HL-60 (cell line): ENCODE results near the gene MDM4.

ENCODE experiments used
- DNase-seq, 2 experiments: peaks; one replicate each; pipeline ENCODE4 v3.0.0-alpha.2; 2010 to 2020; ENCODE audit warnings: low read depth in 1 of 2, low spot score in 1 of 2
- H3K27ac ChIP-seq: fragments of 250-450 bp; sonication (Bioruptor Pico); replicated peaks from 2 replicates; pipeline ENCODE4 v1.5.1; 2020; ENCODE audit warnings: mild to moderate bottlenecking, moderate library complexity
- H3K27me3 ChIP-seq: fragments of 250-450 bp; sonication (Bioruptor Pico); 2 replicates; pipeline ENCODE4 v1.5.1; 2021; ENCODE audit warnings: mild to moderate bottlenecking, moderate library complexity; ENCODE audit not compliant: insufficient read depth, poor library complexity, severe bottlenecking
- H3K4me3 ChIP-seq: replicated peaks from 2 replicates; pipeline ENCODE4 v1.5.1; 2011; ENCODE audit warnings: mild to moderate bottlenecking, control low read depth, low read length; ENCODE audit not compliant: insufficient read depth
- CTCF ChIP-seq: IDR thresholded peaks from one replicate; pipeline ENCODE4 v1.5.1; 2011; ENCODE audit warnings: low read length, control low read depth, inconsistent platforms; ENCODE audit not compliant: insufficient read depth
- GABPA ChIP-seq: IDR thresholded peaks from 2 replicates; pipeline ENCODE4 v1.6.1; 2012; ENCODE audit warnings: low read depth
- POLR2AphosphoS5 ChIP-seq: IDR thresholded peaks from 2 replicates; pipeline ENCODE4 v1.6.1; 2012; ENCODE audit warnings: low read depth
- REST ChIP-seq: IDR thresholded peaks from 2 replicates; pipeline ENCODE4 v1.6.1; 2012; ENCODE audit warnings: low read depth; ENCODE audit not compliant: insufficient replicate concordance
- SPI1 ChIP-seq: IDR thresholded peaks from 2 replicates; pipeline ENCODE4 v1.6.1; 2012; ENCODE audit warnings: low read depth, mild to moderate bottlenecking, borderline replicate concordance

Gene MDM4

GRCh38 chr1:204565617-204566582, 49.7 kb downstream of the MDM4 start:
- peak; percentile 25 to 65 for DNase-seq
- H3K27ac ChIP-seq = no peak overlapping the region
- no peaks in the 10 kb centered on the region for H3K27me3 ChIP-seq
- no peak overlapping the region for H3K4me3 ChIP-seq
- TF ChIP-seq CTCF (peak; percentile 16), SPI1 (no peak)

- DNase-seq = no peak
- TF ChIP-seq SPI1 = no peak
- no peak for TF ChIP-seq REST
- TF ChIP-seq CTCF = no peak
- no peak for TF ChIP-seq GABPA
- no peak for TF ChIP-seq POLR2AphosphoS5
- Histone ChIP-seq H3K4me3 (no peak overlapping the region), H3K27me3 (no peaks in the 10 kb centered on the region), H3K27ac (no peak overlapping the region)
Observed at GRCh38 chr1:204566583-204566955, 50.4 kb downstream of the MDM4 start.

- no peak for DNase-seq
- Histone ChIP-seq H3K4me3 (no peak overlapping the region), H3K27me3 (no peaks in the 10 kb centered on the region), H3K27ac (no peak overlapping the region)
- TF ChIP-seq REST (no peak), GABPA (no peak)
Observed at GRCh38 chr1:204567071-204567470, 50.9 kb downstream of the MDM4 start.

GRCh38 chr1:204568576-204569315, 52.5 kb downstream of the MDM4 start:
- no peak for DNase-seq
- no peaks in the 10 kb centered on the region for H3K27me3 ChIP-seq
- TF ChIP-seq POLR2AphosphoS5 = no peak
- no peak for TF ChIP-seq REST
- TF ChIP-seq CTCF = no peak
- TF ChIP-seq GABPA = no peak
- TF ChIP-seq SPI1 = no peak
- H3K27ac ChIP-seq = no peak overlapping the region
- H3K4me3 ChIP-seq = no peak overlapping the region
